SKM-1 treated with dmso at 0.1 percent for 144 hours (cell line): Measurements from ENCODE around the gene SLC19A1.

Source experiments
- DNase-seq: peaks from one replicate; lab custom pipeline; 2025; ENCODE audit not compliant: unreplicated experiment; lab: John Stamatoyannopoulos, UW

The SLC19A1 gene

DNA sequence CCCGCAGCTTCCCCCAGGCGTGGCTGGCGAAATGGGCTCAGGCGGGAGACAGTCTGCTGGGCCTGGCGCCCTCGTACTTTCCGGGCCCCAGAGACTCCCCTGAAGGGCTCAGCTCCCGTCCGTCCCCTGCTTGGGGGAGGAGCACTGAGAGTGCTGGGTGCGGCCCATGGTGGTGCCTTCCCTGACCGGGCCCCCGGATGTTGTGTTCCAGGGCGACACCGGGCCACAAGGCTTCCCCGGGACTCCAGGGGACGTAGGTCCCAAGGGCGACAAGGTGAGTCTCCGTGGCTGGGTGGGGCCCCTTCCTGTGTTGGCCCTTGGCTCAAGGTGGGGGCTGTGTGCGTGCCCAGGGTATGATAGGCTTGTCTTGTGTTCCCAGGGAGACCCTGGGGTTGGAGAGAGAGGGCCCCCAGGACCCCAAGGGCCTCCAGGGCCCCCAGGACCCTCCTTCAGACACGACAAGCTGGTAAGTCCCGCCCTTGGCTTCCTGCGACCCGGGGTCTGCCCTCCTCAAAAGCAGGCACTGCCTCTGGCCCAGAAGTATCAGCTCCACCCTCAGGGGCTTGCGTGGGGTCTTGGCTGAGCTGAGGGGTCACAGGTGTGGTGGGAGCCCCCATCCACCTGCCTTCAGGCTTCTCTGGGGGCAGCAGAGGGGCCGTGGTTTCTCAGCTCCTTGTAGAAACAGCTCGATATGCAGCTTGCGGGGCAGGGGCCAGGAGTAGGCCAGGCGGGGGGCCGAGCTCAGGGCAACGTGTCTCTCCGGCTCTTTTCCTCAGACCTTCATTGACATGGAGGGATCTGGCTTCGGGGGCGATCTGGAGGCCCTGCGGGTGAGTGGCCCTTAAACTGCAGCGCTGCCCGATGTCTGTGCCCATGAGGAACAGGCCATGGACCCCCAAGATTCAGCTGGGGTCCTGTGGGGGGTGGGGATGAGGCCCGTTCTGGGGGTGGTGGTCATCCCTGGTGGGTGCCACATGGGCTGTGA lies 62.3 kb downstream of the SLC19A1 start:
- no peak for DNase-seq

DNA sequence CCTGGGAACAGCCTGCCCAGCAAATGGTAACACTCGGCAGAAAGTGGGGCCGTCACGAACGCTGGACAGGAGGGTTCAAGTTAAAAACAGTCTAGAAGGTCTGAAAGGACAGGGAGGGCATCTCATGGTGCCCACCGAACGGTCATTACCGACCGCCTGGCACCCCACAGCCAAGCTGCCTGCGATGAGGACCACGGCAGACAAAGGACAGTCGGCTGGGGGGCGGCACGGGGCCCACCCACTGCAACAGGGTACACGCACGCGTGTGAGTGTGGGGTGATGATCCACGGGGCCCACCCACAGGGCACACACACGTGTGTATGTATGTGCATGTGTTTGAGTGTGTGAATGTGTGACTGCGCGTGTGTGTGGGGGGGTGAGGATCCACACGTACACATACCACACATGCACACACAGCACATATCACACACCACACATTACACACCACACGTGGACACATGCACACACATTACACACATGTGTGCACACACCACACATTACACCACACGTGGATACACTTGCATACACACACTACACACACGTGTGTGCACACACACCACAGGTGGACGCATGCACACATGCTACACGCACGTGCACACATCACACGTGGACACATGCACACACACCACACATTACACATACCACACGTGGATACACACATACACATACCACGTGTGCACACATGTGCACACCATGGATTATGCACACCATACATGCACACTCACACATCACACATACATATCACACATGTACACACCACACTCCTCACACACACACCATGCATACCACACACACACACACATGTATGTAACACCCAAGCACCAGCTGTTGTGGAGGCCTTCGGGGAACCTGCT lies 63.2 kb downstream of the SLC19A1 start:
- DNase-seq: no peak

DNA sequence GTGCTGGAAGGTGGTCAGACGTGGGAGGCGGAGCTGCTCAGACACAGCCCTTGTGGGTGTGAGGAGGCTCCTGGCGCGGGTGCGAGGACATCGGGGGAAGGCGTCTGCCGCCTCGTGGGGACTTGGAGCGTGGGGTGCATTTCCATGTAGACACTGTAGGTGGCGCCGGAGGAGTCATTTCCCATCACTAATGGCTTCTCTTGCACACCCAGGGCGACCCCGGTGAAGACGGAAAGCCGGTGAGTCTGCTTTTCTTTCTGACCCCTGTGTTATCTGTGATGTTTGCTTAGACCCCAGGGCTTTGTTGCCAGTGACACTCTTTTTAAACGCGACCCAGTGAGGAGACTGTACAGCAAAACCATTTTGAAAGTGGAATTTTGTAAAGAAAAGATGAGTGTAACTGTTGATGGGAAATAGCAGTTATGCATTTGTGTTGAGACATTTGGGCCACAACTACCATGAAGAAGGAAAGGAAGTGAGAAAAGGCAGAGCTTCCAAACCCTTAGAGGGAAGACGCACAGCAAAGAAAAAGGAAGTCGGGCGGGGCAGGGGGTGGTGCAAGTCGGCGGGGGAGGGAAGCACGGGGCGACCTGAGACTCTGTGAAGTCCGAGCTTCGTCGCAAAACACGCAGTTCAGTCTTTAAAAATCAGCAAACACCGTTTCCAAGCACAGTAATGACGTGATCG lies 64.0 kb downstream of the SLC19A1 start:
- peak; percentile 88 for DNase-seq

DNA sequence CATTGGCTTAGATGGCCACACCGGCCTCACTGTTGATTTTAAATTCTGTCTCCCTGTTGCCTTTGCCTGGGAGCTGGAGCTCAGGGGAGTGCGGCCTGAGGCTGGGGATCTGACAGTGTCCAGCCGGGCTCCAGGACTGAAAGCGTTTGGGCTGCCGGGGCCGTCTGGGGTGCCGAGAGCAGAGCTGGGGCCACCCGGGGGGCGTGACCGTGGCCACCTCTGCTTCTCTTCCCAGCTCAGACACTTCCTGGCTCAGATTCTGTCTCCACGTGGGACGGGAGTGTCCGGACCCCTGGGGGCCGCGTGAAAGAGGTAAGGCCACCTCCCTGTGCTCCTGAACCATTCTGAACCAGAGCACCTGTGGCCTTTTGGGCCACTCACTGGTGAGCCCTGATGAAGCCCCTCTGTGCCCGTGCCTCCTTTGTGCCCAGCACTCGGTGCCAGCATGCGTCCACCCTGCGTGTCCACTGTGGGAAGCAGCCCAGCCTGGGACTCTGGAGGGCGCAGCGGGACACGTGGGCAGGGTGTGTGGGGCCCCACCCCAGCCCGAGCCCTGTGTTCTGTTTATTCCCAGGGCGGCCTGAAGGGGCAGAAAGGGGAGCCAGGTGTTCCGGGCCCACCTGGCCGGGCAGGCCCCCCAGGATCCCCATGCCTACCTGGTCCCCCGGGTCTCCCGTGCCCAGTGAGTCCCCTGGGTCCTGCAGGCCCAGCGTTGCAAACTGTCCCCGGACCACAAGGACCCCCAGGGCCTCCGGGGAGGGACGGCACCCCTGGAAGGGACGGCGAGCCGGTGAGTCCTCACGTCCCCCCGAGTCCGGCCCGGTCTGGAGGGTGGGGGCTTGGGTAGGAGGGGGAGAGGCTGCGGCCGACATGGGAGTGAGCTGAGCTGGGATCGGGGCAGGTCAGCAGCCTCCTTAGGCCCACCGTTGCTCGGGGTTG lies 64.8 kb downstream of the SLC19A1 start:
- no peak for DNase-seq

DNA sequence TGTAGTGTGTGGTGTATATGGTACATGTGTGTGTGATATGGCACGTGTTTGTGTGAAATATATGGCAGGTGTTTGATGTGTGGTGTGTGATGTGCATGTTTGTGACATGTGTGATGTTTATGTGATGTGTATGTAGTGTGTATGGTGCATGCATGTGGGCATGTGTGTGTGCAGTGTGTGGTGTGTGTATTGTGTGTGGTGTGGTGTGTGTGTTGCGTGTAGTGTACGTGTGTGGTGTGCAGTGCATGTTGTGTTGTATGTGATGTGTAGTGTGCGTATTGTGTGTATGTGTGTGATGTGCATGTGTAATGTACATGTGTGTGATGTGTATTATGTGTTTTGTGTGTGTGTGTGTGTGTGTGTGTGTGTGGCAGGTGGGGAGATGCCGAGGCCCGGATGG lies 65.7 kb downstream of the SLC19A1 start:
- no peak for DNase-seq

DNA sequence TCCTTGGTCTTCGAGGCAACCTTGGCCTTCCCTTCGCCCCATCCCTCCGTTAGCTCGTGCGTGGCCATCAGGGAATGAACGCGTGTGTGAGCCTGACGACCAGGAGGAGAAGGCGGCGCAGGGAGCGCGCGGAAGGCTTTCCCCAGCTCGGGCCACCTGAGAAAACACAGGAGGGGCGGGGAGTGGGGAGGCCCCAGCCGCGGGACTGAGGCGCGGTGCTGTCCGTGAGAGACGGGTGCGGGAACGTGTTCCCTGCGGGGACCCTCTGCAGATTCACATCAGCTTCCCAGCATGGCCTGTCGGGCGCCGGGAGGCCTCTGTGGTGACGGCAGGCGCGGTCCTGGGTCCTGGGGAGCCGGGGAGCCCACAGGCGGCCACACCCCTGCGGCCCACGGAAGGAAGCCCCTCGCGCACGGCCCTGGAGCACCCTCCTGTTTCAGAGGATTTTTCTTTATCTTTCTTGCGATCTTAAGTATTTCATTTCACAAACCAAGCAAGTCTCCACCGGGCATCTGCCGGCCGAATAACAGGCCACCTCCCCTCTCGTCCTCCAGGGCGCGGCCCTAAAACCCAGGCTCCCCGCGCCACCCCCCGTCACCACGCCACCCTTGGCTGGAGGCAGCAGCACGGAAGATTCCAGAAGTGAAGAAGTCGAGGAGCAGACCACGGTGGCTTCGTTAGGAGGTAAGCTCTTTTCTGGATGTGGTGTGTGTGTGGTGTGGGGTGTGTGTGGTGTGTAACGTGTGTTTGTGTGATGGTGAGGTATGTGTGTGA lies 66.3 kb downstream of the SLC19A1 start:
- DNase-seq: no peak

DNA sequence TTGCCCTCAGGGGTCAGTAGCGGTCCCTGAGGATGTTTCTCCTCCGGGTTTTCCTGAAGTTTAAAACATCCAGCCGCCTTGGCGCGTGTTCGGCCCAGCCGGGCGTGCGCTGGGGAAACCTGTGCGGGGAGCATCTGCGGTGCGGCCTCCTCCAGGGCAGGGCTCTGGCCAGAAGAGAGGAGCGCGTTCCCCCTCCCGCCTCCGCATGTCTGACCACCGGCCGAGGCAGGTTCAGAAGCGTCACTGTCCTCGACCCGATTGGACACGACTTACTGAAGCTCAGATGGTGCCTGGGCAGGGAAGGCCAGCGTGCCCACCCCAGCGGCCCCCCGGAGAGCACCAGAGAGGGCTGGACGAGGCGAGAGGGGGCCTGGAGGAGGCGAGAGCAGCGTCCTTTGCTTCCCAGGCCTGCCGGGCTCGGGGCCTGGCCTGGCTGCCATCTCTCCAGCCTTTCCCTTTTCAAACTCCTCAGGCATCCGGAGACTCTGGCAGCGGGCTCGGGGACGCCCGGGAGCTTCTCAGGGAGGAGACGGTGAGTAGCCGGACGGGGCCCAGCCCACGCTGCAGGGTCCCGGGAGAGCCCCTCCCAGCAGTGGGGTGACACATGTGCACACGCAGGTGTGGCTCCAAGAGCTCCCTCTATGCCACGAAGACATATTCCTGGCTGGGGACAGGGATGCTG lies 67.1 kb downstream of the SLC19A1 start:
- DNase-seq: no peak

DNA sequence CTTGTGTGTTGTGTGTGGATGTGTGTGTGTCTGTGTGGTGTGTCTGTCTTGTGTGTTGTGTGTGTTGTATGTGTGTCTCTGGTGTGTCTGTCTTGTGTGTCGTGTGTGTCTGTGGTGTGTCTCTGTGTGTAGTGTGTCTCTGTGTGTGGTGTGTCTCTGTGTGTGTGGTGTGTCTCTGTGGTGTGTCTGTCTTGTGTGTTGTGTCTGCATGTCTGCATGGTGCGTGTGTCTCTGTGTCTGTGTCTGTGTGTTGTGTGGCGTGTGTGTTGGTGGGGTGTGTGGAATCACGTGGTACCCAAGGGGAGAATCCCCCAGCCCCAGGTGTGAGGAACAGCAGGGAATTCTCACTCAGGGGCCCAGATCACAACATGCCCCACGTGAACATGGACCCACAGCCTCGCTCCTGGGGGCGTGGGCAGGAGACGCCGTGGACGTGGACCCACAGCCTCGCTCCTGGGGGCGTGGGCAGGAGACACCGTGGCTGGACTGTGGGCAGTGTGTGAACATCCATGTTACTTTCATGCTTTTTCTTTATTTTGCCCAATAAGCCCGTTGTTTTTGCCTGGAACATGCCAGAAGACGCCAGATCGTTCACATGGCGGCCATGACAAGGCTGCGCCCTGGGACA lies 67.8 kb downstream of the SLC19A1 start:
- no peak for DNase-seq

DNA sequence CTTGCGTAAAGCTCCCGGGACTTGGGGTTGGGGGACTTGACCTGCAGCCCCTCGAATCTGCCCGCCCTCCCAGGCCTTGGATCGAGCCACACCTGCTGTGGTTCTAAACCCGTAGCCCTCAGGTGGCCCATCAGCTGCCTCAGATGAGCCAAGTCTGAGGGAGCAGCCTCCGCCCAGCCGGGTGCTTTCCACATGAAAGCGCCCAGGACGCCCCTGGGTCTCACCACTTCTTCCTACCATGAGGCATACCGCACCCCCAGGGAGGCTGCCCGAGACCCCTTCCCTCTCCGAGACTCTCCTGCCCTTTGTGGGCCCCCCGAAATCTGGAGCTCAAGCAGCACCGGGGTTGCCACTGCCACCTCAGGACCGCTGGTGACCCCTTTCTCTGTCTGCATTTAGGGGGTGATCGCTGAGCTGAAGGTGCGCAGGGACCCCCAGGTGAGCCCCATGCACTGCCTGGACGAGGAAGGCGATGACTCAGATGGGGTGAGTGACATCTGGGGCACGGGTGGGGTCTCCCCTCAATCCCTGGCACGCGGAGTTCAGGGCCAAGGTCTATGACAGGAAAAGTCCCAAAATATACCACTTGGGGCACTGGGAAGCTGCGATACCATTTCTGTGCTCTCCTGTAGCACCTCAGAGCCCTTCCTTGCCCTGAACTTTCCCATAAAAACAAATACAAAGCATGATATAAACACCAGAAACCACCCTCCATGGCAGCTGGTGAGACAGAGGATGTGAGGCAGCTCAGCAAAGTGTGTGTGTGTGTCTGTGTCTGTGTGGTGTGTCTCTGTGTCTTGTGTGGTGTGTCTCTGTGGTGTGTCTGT lies 68.5 kb downstream of the SLC19A1 start:
- no peak for DNase-seq

DNA sequence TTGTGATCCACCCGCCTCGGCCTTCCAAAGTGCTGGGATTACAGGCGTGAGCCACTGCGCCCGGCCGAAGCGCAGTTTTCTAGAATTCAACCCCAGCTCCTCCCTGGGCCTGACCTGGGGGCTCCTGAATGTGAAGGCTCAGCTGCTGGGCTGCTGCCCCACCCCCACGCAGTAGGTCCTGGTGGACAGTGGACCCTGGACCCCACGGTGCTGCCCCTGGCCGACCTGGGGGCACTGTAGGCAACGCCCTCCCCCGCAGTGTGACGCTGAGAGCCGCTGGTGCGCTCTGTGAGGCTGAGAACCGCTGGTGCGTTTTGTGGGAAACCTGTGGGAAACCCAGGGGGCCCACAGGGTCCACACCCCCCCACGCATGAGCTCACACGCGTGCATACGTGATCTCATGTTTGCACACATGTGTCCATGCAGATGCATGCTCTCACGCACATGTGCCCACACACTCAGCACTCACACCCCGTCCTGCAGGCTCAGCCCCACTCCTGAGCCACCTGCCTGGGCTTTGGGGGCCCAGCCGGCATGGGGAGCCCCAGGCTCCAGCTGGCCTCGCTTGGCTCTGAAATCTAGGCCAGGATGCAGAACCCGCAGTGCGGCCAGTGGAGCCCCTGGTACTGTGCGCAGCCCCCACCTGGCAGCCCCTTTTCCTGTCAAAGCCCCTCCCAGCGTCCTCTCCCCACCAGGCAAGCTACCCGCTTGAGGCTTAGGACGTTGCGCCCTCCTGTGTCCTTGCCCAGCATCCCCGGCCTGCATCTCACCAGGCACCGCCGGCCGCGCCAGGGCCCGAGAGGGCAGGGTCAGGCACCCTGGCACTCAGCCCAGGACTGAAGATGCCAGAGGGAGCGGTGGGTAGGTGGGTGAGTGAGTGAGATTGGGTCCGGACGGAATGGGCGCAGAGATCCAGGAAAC lies 69.5 kb downstream of the SLC19A1 start:
- DNase-seq: no peak

DNA sequence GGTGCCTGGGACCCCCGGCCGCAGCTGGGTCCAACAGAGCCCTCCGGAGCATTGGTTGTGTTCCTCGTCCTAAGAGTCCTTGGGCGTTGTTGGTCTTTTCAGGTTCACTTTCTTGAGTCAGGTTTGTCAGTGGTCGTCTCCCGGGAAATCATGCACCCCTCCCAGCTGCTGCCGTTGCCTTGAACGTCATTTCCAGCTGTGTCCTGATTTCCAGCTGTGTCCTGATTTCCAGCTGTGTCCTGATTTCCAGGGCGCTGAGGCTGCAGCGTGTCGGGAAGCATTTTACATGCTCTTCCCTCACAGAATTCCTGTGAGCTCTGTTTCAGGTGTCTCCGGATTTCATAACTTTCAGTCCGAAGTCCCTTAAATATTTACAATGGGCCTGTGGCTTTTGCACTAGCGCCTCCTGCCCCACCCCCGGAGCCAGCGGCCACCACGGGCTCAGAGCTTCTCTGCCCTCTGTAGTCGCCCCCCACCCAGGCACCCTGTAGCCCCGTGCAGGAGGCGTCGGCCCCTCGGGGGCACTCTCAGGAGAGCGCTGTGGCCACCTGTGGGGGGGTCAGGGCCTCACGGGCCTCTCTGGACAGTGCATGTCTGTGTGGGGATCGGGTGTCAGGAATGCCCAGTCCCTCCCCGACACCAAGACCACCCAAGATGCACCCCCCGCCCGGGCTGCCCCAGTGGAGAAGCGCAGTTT lies 70.6 kb downstream of the SLC19A1 start:
- no peak for DNase-seq

DNA sequence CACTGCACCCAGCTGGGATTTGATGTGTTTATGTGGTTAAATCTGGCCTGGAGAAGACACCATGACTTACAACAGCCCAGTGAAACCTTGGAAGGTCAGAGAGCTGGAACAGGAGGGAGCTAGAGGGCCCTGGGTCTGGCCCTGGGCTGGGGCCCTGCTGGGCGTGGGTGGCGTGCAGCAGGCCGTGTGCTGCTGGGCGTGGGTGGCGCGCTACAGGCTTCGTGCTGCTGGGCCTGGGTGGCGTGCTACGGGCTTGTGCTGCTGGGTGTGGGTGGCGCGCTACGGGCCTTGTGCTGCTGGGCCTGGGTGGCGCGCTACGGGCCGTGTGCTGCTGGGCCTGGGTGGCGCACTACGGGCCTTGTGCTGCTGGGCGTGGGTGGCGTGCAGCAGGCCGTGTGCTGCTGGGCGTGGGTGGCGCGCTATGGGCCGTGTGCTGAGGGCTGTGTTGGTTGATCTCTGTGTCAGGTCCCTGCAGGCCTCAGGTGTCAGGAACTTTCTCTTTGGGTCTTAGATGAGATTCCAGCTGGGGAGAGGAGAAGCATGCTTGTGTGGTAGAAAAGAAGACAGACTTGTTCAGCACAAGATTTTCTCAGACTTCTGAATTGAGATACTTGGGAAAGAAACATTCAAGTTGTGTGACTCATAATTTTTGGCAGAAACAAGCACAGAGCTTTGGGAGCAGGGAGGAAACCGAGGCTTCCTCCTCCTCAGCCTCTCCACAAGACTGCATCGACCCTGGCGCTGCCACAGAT lies 71.3 kb downstream of the SLC19A1 start:
- no peak for DNase-seq

DNA sequence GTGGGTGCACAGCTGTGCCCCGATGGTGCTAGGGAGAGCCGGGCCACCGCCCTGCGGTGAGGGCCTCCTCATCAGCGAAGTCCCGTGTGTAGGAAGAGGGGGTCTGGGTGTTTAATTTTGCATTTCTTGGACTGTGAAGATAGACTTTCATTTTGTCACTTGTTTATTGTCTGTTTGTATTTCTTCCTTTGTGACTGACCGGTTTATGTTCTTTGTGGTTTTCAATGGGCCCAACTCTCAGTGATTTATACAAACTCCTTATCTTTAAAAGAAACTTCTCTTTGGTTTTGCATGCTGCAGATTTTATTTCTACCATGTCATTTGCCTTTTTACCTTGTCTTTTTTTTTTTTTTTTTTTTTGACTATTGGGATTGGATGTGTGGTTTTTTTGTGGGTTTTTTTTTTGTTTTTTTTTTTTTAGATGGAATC lies 72.1 kb downstream of the SLC19A1 start:
- no peak for DNase-seq

DNA sequence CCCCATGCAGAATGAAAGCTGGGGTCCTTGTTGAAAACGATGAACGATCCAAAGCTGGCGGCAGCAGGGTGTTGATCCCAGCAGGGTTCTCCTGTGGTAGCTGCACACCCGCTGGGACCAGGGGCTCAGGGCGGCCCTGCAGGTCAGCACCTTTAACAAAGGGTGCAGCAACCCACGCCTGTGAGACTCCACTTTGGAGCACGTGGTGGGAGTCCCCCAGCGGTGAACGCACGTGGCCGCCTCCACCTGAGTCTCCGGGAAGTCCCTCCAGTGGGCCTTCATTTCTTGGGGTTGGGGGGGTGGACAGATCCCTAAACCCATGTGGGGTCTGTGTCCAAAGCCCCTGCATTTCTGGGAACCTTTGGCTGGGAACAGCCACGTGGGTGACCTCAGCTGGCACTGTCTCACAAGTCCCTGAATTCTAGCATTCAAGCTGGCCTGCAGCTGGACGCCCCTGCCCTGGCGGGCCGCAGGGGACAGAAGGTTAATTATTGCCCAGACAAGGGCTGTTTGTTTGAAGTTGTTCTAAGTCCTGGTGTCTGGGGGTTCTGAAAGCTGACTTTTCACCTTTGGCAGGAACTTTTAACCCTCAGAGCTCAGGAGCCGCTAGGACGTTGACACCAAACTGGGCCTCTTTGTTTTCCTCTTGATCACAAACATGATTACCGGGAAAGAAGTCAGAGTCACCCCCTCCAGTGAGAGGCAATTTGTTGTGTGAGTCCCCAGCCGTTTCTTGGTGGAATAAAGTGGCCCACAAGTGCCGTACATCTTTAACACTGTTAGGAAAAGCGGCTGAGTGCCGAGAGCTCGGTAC lies 72.8 kb downstream of the SLC19A1 start:
- DNase-seq: no peak

DNA sequence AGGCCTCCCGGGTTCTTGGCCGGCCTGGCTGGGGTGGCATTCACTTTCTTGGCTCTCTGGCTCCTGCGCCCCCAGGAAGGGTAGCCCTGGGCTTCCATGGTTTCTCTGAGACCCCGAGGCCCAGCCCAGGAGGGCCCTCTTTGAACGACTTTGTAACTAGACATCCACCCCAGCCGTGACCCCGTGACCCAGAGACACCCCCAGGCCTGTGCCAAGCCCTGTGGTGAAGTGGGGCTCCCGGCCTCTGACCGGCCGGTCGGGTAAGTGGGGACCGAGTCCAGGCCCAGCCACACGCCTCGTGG lies 73.3 kb downstream of the SLC19A1 start:
- DNase-seq: no peak
